Endothelial cell of umbilical vein (primary cell): Measurements from ENCODE around the gene ARL17A. TPM values are rescaled to one million over a fixed set of nuclear protein-coding genes. Genes with fewer than 3 reads are reported as not detected.
"Not testable (repeated sequence)": the region's sequence is repeated elsewhere in the genome, so short reads cannot be mapped to it uniquely, and the experiment has no call there.

Experiments
- BruUV-seq: library from RNA; stranded (reverse); fragments of 400-500 nt; replicated peaks from 2 replicates; lab custom pipeline; 2021; lab: Mats Ljungman, UMichigan
- CTCF ChIA-PET: fragments of 300-600, 350-600 bp; sonication (Branson Sonifier 250); formaldehyde crosslinking; loops from one replicate; lab custom pipeline; 2021; ENCODE audit warnings: antibody characterized with exemption, inconsistent platforms; lab: Charles Lee
- POLR2A ChIA-PET: fragments of 300-600, 350-600 bp; sonication (Branson Sonifier 250); formaldehyde crosslinking; loops from one replicate; lab custom pipeline; 2021; ENCODE audit warnings: antibody characterized with exemption, inconsistent platforms; lab: Charles Lee
- DNase-seq: peaks from one replicate; pipeline ENCODE4 v3.0.0-alpha.2; 2011; ENCODE audit warnings: low read depth, low spot score
- FAIRE-seq: peaks from 2 replicates; lab custom pipeline; 2011; peaks lifted over from hg19 to GRCh38; lab: Jason Lieb, UNC
- H2AFZ ChIP-seq: 2 replicates; pipeline ENCODE4 v1.6.0; 2012; ENCODE audit warnings: low read depth, low read length, control low read depth, inconsistent platforms
- H3K27ac ChIP-seq: 2 replicates; pipeline ENCODE4 v1.5.1; 2011; ENCODE audit warnings: low read depth, mild to moderate bottlenecking, control low read depth, low read length, moderate library complexity; ENCODE audit not compliant: insufficient read depth
- H3K27me3 ChIP-seq, 2 experiments: 2 replicates each; pipeline versions ENCODE4 v1.6.0 to v1.6.1; 2011; ENCODE audit warnings: low read length in 2 of 2, mixed read lengths in 1 of 2; ENCODE audit not compliant: control insufficient read depth in 2 of 2, insufficient read depth in 2 of 2
- H3K36me3 ChIP-seq, 2 experiments: 2 replicates in 1 of 2; 3 replicates in 1 of 2; pipeline ENCODE4 v1.5.1; 2011; ENCODE audit warnings: low read length in 2 of 2, mild to moderate bottlenecking in 1 of 2, moderate library complexity in 1 of 2; ENCODE audit not compliant: control insufficient read depth in 2 of 2, insufficient read depth in 2 of 2; ENCODE audit errors: extremely low read depth in 1 of 2
- H3K4me1 ChIP-seq: 3 replicates; pipeline ENCODE4 v1.5.1; 2011; ENCODE audit warnings: mild to moderate bottlenecking, low read length; ENCODE audit not compliant: control insufficient read depth, insufficient read depth; ENCODE audit errors: extremely low read depth
- H3K4me2 ChIP-seq: 2 replicates; pipeline ENCODE4 v1.6.1; 2011; ENCODE audit warnings: low read length, control low read depth, mixed read lengths; ENCODE audit not compliant: insufficient read depth
- H3K4me3 ChIP-seq, 3 experiments: fragments of 200-600 bp in 1 of 3; sonication (generic), shearing (Covaris generic) in 1 of 3; replicated peaks in 1 of 3; 2 replicates each; pipeline ENCODE4 v1.5.1; 2011 to 2016; ENCODE audit warnings: control low read depth in 3 of 3, low read length in 3 of 3, mild to moderate bottlenecking in 2 of 3, inconsistent platforms in 1 of 3, low read depth in 1 of 3, moderate library complexity in 1 of 3; ENCODE audit not compliant: insufficient read depth in 1 of 3
- H3K79me2 ChIP-seq: 2 replicates; pipeline ENCODE4 v1.6.0; 2012; ENCODE audit warnings: low read length, inconsistent platforms; ENCODE audit not compliant: control insufficient read depth, insufficient read depth
- H3K9ac ChIP-seq: replicated peaks from 2 replicates; pipeline ENCODE3; 2011; ENCODE audit warnings: low read length, control low read depth; ENCODE audit not compliant: insufficient read depth; ENCODE audit errors: extremely low read depth
- H3K9me1 ChIP-seq: replicated peaks from 3 replicates; pipeline ENCODE4 v1.6.0; 2011; ENCODE audit warnings: mild to moderate bottlenecking, low read length; ENCODE audit not compliant: control insufficient read depth, insufficient read depth; ENCODE audit errors: extremely low read depth
- H3K9me3 ChIP-seq: replicated peaks from 2 replicates; pipeline ENCODE4 v1.5.1; 2012; ENCODE audit warnings: low read length, inconsistent platforms; ENCODE audit not compliant: control insufficient read depth, insufficient read depth
- H4K20me1 ChIP-seq: replicated peaks from 2 replicates; pipeline ENCODE3; 2011; ENCODE audit warnings: mild to moderate bottlenecking, low read length; ENCODE audit not compliant: control insufficient read depth, insufficient read depth; ENCODE audit errors: extremely low read depth
- dilution Hi-C: fragments of 300-500 bp; cut with MboI; formaldehyde crosslinking; loops from one replicate; pipeline ENCODE4 v1.15.0; 2019; ENCODE audit warnings: low sequenced_read_pairs; ENCODE audit not compliant: extremely low pct_ligation_motif_present
- intact Hi-C: fragments of 100-400 bp; cut with micrococcal nuclease; formaldehyde crosslinking; loops from one replicate; pipeline ENCODE4 v1.10.0; 2022
- polyA plus RNA-seq, 4 experiments: library from polyadenylated mRNA; depleted of rRNA in 3 of 4; stranded (reverse) in 3 of 4; unstranded in 1 of 4; fragments of >200 nt; gene quantifications; 2 replicates each; pipeline versions ENCODE4 v1.2.1 to v1.2.3, GENCODE V29; 2011 to 2012; ENCODE audit warnings: missing spikeins in 1 of 4
- total RNA-seq: library from RNA; stranded (reverse); gene quantifications from 2 replicates; pipeline ENCODE4 v1.2.3, GENCODE V29; 2021

ARL17A gene
- total and polyA plus RNA-seq, 2 donors (not counting 3 experiments of a cell fraction or from before 2014, with no cell fraction given) = 9.5 to 10.0 TPM

DNA sequence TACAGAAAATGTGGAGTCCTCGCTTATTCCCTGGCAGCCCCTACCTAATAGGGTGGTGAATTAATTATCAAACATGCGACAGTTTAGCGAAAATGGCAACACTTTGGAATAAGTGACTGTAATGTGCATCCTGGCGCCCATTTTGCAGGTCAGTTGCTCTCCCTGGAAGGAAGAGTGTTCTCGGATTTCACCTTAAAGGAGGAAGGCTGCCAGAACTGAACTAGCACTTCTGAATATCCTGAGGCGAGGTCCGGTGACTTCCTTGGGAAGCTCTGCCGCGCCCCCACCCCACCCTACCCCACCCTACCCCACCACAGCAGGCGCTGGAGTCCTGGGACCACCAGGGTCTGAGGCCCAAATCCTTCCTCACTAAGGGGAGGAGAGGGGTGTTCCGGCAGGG, 67.3 kb downstream of the ARL17A start, which contains the start of gene LRRC37A2:
LRRC37A2 (plus strand) TSS at position 301 of the 400 bp plus-strand sequence. CDS start 245 bp downstream, outside the sequence.
- H3K9ac ChIP-seq, H3K9me3 ChIP-seq, POLR2A ChIA-PET, H3K9me1 ChIP-seq, FAIRE-seq, H3K27ac ChIP-seq, CTCF ChIA-PET, H3K4me1 ChIP-seq, H2AFZ ChIP-seq, dilution Hi-C loops, BruUV-seq, H3K27me3 ChIP-seq, H4K20me1 ChIP-seq, intact Hi-C loops, H3K4me2 ChIP-seq, H3K79me2 ChIP-seq, H3K36me3 ChIP-seq, DNase-seq, H3K4me3 ChIP-seq: not testable (repeated sequence)

DNA sequence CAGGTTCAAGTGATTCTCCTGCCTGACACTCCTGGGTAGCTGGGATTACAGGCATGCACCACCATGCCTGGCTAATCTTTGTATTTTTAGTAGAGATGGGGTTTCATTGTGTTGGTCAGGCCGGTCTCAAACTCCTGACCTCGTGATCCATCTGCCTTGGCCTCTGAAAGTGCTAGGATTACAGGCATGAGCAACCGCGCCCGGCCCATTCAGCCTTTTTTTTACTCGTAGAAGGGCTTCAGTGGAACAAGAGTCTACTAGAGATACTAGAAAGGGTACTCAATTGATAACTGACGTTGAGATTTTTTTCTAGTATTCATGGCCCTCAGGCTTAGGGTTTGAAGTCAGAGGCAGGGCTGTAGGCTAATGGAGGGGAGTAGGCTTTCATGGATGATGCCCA, 73.6 kb downstream of the ARL17A start:
- H3K4me1 ChIP-seq, intact Hi-C loops, H4K20me1 ChIP-seq, POLR2A ChIA-PET, H2AFZ ChIP-seq, H3K9me3 ChIP-seq, DNase-seq, H3K4me2 ChIP-seq, CTCF ChIA-PET, BruUV-seq, dilution Hi-C loops, H3K9me1 ChIP-seq, H3K79me2 ChIP-seq, H3K9ac ChIP-seq, H3K27me3 ChIP-seq, H3K36me3 ChIP-seq, FAIRE-seq, H3K27ac ChIP-seq, H3K4me3 ChIP-seq: not testable (repeated sequence)

DNA sequence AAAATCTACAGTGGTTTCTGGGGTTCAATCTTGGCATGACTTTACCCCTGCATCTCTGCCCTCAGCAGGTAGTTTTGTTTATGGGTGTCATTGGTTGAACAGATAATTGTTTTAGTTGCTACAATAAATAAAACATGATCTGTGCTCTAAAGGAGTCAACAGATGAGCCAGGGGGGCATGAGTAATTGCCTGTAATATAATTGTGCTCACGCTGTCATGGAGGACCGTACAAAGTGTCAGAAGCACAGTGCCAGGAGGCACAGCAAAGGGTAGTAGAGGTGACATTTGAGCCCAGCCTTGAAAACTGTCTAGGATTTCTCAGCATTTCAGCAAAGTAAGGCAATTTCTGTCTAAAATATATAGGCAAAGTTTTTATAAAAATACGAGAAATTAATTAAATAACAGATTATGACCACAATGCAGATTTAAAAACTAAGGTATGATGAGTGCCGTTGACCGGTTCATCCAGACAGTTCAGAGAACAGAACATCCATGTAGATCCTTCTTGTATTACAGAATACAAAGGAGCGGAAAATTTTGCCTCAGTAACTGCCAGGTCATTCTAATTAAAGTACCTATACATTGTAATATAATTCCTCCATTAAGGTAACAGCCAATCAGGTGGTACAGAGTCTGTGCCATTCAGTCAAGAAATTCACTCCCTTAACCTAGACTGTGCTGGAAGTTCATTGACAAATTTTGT, 79.9 kb downstream of the ARL17A start:
- intact Hi-C loops, H3K27me3 ChIP-seq, CTCF ChIA-PET, H3K9ac ChIP-seq, BruUV-seq, FAIRE-seq, H3K4me3 ChIP-seq, H2AFZ ChIP-seq, H3K4me2 ChIP-seq, H3K4me1 ChIP-seq, H3K9me3 ChIP-seq, dilution Hi-C loops, H3K79me2 ChIP-seq, H4K20me1 ChIP-seq, DNase-seq, H3K9me1 ChIP-seq, POLR2A ChIA-PET, H3K36me3 ChIP-seq, H3K27ac ChIP-seq: not testable (repeated sequence)

- DNase-seq, H2AFZ ChIP-seq, H4K20me1 ChIP-seq, FAIRE-seq, H3K9me1 ChIP-seq, intact Hi-C loops, H3K9ac ChIP-seq, H3K4me2 ChIP-seq, POLR2A ChIA-PET, H3K27me3 ChIP-seq, H3K36me3 ChIP-seq, dilution Hi-C loops, CTCF ChIA-PET, H3K27ac ChIP-seq, H3K9me3 ChIP-seq, H3K4me1 ChIP-seq, H3K4me3 ChIP-seq, H3K79me2 ChIP-seq: not testable (repeated sequence)
- TSS peak; percentile 53 for BruUV-seq
These were observed 87.5 kb downstream of the ARL17A start for GRCh38 chr17:46492021-46492420.
